Karpas-422 (cell line): ENCODE measurements around the gene BCKDK. TPM values are rescaled to one million over a fixed set of nuclear protein-coding genes. Genes with fewer than 3 reads are reported as not detected.

Experiments used
- DNase-seq: peaks from one replicate; pipeline ENCODE4 v3.0.0-alpha.2; 2015
- H2AFZ ChIP-seq: fragments of 200-600 bp; sonication (generic); 2 replicates; pipeline ENCODE4 v1.6.1; 2014; ENCODE audit warnings: antibody characterized with exemption, low read length, mixed read lengths
- H3K27ac ChIP-seq: fragments of 200-600 bp; sonication (generic); 2 replicates; pipeline ENCODE4 v1.5.1; 2014; ENCODE audit warnings: mild to moderate bottlenecking, low read length, moderate library complexity
- H3K27me3 ChIP-seq: fragments of 200-600 bp; sonication (generic); 2 replicates; pipeline ENCODE4 v1.6.1; 2014; ENCODE audit warnings: low read length, mixed read lengths
- H3K36me3 ChIP-seq: fragments of 200-600 bp; sonication (generic); 2 replicates; pipeline ENCODE4 v1.6.1; 2014; ENCODE audit warnings: low read length, mixed read lengths; ENCODE audit not compliant: insufficient read depth
- H3K4me1 ChIP-seq: fragments of 200-600 bp; sonication (generic); 2 replicates; pipeline ENCODE4 v1.6.1; 2014; ENCODE audit warnings: mild to moderate bottlenecking, low read length, mixed read lengths
- H3K4me2 ChIP-seq: fragments of 200-600 bp; sonication (generic); 2 replicates; pipeline ENCODE4 v1.6.1; 2014; ENCODE audit warnings: low read length, low read depth, mild to moderate bottlenecking; ENCODE audit not compliant: poor library complexity, severe bottlenecking
- H3K4me3 ChIP-seq: fragments of 200-600 bp; sonication (generic); 2 replicates; pipeline ENCODE4 v1.5.1; 2014; ENCODE audit warnings: mild to moderate bottlenecking, antibody characterized with exemption, low read length, mixed read lengths
- H3K79me2 ChIP-seq: fragments of 200-600 bp; sonication (generic); 2 replicates; pipeline ENCODE4 v1.6.1; 2014; ENCODE audit warnings: mild to moderate bottlenecking, low read length, mixed read lengths
- H3K9ac ChIP-seq: fragments of 200-600 bp; sonication (generic); 2 replicates; pipeline ENCODE4 v1.6.0; 2014; ENCODE audit warnings: low read length
- H3K9me2 ChIP-seq: fragments of 200-600 bp; sonication (generic), shearing (Covaris generic); replicated peaks from 2 replicates; pipeline ENCODE4 v1.6.0; 2014; ENCODE audit warnings: mild to moderate bottlenecking, low read length, moderate library complexity; ENCODE audit not compliant: insufficient read depth
- H3K9me3 ChIP-seq: fragments of 300-700, 200-600 bp; sonication (generic); 2 replicates; pipeline ENCODE4 v1.6.1; 2014; ENCODE audit warnings: low read length, mixed read lengths
- H4K20me1 ChIP-seq: fragments of 200-600 bp; sonication (generic); 2 replicates; pipeline ENCODE4 v1.6.1; 2014; ENCODE audit warnings: mild to moderate bottlenecking, antibody characterized with exemption, low read length, low read depth; ENCODE audit not compliant: insufficient read depth
- total RNA-seq: library from RNA; depleted of rRNA; stranded (reverse); fragments of >200 nt; shearing (Covaris generic); gene quantifications from 2 replicates; pipeline ENCODE4 v1.2.3, GENCODE V29; 2014; ENCODE audit warnings: low replicate concordance

Gene BCKDK
- total RNA-seq, 1 experiment from 2014 or later, result 28.4 TPM

DNA sequence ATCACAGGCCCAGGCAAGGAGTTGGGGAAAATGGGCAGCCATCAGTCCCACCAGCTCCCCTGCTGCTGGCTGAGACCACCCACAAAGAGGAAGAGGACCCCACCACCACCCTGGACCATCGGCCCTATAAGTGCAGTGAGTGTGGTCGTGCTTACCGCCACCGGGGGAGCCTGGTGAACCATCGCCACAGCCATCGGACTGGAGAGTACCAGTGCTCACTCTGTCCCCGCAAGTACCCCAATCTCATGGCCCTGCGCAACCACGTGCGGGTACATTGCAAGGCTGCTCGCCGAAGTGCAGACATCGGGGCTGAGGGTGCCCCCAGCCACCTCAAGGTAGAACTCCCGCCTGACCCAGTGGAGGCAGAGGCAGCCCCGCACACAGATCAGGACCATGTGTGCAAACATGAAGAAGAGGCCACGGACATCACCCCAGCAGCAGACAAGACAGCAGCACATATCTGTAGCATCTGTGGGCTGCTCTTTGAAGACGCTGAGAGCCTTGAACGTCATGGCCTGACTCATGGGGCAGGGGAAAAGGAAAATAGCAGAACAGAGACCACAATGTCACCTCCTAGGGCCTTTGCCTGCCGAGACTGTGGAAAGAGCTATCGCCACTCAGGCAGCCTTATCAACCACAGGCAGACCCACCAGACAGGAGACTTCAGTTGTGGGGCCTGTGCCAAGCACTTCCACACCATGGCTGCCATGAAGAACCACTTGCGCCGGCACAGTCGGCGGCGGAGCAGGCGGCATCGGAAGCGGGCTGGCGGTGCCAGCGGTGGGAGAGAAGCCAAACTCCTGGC lies 30.4 kb upstream of the BCKDK start:
- peak; percentile 41 for DNase-seq
- Histone ChIP-seq H3K36me3 (0 out of 2 replicates have a peak, but pooled peaks cover 6% of the 10 kb centered on the region), H3K4me3 (no peak overlapping the region), H3K9ac (no peak overlapping the region), H4K20me1 (peaks cover 6% of the 10 kb centered on the region; the same call in 1 of the 2 replicates), H3K27me3 (no peaks in the 10 kb centered on the region), H3K79me2 (peaks cover 44% of the 10 kb centered on the region), H2AFZ (no peak overlapping the region), H3K4me2 (no peak overlapping the region), H3K4me1 (peaks cover 12% of the 10 kb centered on the region), H3K27ac (no peak overlapping the region), H3K9me2 (no peaks in the 10 kb centered on the region), H3K9me3 (no peaks in the 10 kb centered on the region)

DNA sequence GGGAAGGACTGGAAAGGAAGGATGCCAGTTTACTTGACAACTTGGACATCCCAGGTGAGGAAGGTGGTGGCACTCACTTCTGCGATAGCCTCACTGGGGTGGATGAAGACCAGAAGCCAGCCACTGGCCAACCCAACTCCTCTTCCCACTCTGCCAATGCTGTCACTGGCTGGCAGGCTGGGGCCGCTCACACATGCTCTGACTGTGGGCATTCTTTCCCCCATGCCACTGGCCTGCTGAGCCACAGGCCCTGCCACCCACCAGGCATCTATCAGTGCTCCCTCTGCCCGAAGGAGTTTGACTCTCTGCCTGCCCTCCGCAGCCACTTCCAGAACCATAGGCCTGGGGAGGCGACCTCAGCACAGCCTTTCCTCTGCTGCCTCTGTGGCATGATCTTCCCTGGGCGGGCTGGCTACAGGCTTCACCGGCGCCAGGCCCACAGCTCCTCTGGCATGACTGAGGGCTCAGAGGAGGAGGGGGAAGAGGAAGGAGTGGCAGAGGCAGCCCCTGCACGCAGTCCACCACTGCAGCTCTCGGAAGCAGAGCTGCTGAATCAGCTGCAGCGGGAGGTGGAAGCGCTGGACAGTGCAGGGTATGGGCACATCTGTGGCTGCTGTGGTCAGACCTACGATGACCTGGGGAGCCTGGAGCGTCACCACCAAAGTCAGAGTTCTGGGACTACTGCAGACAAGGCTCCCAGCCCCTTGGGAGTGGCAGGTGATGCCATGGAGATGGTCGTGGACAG lies 29.4 kb upstream of the BCKDK start:
- peaks cover 39% of the 10 kb centered on the region for H3K79me2 ChIP-seq

DNA sequence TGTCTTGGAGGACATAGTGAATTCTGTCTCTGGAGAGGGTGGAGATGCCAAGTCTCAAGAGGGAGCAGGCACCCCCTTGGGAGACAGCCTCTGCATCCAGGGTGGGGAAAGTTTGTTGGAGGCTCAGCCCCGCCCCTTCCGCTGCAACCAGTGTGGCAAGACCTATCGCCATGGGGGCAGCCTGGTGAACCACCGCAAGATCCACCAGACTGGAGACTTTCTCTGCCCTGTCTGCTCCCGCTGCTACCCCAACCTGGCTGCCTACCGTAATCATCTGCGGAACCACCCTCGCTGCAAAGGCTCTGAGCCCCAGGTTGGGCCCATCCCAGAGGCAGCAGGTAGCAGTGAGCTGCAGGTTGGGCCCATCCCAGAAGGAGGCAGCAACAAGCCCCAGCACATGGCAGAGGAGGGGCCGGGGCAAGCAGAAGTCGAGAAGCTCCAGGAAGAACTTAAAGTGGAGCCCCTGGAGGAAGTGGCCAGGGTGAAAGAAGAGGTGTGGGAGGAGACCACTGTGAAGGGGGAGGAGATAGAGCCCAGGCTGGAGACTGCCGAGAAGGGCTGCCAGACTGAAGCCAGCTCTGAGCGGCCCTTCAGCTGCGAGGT lies 28.7 kb upstream of the BCKDK start:
- Histone ChIP-seq H4K20me1 (peaks cover 6% of the 10 kb centered on the region; the same call in 1 of the 2 replicates), H3K9ac (no peak overlapping the region), H3K4me3 (no peak overlapping the region), H3K36me3 (0 out of 2 replicates have a peak, but pooled peaks cover 6% of the 10 kb centered on the region), H3K9me3 (no peaks in the 10 kb centered on the region), H3K4me1 (peaks cover 12% of the 10 kb centered on the region), H2AFZ (no peak overlapping the region), H3K9me2 (no peaks in the 10 kb centered on the region), H3K79me2 (peaks cover 38% of the 10 kb centered on the region), H3K27me3 (no peaks in the 10 kb centered on the region), H3K4me2 (no peak overlapping the region), H3K27ac (no peak overlapping the region)
- no peak for DNase-seq

More for the DNA sequence above, 29.4 kb upstream of the BCKDK start:
- H3K9me2 ChIP-seq, result no peaks in the 10 kb centered on the region
- peaks cover 12% of the 10 kb centered on the region for H3K4me1 ChIP-seq
- H3K36me3 ChIP-seq, result 0 out of 2 replicates have a peak, but pooled peaks cover 6% of the 10 kb centered on the region
- no peaks in the 10 kb centered on the region for H3K9me3 ChIP-seq
- peaks cover 6% of the 10 kb centered on the region; the same call in 1 of the 2 replicates for H4K20me1 ChIP-seq
- no peak overlapping the region for H3K4me2 ChIP-seq
- H3K27me3 ChIP-seq, result no peaks in the 10 kb centered on the region
- H2AFZ ChIP-seq, result no peak overlapping the region
- DNase-seq, result no peak
- no peak overlapping the region for H3K27ac ChIP-seq
- no peak overlapping the region for H3K9ac ChIP-seq
- no peak overlapping the region for H3K4me3 ChIP-seq

DNA sequence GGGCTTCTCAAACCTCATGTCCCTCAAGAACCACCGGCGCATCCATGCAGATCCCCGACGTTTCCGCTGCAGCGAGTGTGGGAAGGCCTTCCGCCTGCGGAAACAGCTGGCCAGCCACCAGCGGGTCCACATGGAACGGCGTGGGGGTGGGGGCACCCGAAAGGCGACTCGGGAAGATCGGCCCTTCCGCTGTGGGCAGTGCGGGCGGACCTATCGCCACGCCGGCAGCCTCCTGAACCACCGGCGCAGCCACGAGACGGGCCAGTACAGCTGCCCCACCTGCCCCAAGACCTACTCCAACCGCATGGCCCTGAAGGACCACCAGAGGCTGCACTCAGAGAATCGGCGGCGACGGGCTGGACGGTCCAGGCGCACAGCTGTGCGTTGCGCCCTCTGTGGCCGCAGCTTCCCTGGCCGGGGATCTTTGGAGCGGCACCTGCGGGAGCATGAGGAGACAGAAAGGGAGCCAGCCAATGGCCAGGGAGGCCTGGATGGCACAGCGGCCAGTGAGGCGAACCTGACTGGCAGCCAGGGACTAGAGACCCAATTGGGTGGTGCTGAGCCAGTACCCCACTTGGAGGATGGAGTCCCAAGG lies 28.1 kb upstream of the BCKDK start:
- Histone ChIP-seq H3K4me3 (no peak overlapping the region), H3K79me2 (peaks cover 31% of the 10 kb centered on the region), H3K27me3 (no peaks in the 10 kb centered on the region), H2AFZ (no peak overlapping the region), H4K20me1 (no peaks in the 10 kb centered on the region), H3K9me2 (no peaks in the 10 kb centered on the region), H3K9ac (no peak overlapping the region), H3K9me3 (no peaks in the 10 kb centered on the region), H3K27ac (no peak overlapping the region), H3K4me1 (peaks cover 9% of the 10 kb centered on the region), H3K36me3 (0 out of 2 replicates have a peak, but pooled peaks cover 6% of the 10 kb centered on the region), H3K4me2 (no peak overlapping the region)
- DNase-seq, result no peak

DNA sequence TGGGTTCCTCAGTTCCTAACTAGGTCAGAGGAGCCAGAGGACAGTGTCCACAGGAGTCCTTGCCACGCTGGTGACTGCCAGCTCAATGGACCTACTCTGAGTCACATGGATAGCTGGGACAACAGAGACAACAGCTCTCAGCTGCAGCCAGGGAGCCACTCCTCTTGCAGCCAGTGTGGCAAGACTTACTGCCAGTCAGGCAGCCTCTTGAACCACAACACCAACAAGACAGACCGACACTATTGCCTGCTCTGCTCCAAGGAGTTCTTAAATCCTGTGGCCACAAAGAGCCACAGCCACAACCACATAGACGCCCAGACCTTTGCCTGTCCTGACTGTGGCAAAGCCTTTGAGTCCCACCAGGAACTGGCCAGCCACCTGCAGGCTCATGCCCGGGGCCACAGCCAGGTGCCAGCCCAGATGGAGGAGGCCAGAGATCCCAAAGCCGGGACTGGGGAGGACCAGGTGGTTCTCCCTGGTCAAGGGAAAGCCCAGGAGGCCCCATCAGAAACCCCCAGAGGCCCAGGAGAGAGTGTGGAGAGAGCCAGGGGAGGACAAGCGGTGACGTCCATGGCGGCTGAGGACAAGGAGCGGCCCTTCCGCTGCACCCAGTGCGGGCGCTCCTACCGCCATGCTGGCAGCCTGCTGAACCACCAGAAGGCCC lies 27.3 kb upstream of the BCKDK start:
- H3K4me1 ChIP-seq, result peaks cover 9% of the 10 kb centered on the region
- H3K27ac ChIP-seq, result no peak overlapping the region
- no peak overlapping the region for H2AFZ ChIP-seq
- 0 out of 2 replicates have a peak, but pooled peaks cover 6% of the 10 kb centered on the region for H3K36me3 ChIP-seq
- H3K9ac ChIP-seq, result no peak overlapping the region
- H4K20me1 ChIP-seq, result no peaks in the 10 kb centered on the region; the same call in 1 of the 2 replicates
- no peak overlapping the region for H3K4me2 ChIP-seq
- H3K79me2 ChIP-seq, result peaks cover 24% of the 10 kb centered on the region
- H3K27me3 ChIP-seq, result no peaks in the 10 kb centered on the region
- H3K9me2 ChIP-seq, result no peaks in the 10 kb centered on the region
- no peak overlapping the region for H3K4me3 ChIP-seq
- no peak for DNase-seq
- no peaks in the 10 kb centered on the region for H3K9me3 ChIP-seq

DNA sequence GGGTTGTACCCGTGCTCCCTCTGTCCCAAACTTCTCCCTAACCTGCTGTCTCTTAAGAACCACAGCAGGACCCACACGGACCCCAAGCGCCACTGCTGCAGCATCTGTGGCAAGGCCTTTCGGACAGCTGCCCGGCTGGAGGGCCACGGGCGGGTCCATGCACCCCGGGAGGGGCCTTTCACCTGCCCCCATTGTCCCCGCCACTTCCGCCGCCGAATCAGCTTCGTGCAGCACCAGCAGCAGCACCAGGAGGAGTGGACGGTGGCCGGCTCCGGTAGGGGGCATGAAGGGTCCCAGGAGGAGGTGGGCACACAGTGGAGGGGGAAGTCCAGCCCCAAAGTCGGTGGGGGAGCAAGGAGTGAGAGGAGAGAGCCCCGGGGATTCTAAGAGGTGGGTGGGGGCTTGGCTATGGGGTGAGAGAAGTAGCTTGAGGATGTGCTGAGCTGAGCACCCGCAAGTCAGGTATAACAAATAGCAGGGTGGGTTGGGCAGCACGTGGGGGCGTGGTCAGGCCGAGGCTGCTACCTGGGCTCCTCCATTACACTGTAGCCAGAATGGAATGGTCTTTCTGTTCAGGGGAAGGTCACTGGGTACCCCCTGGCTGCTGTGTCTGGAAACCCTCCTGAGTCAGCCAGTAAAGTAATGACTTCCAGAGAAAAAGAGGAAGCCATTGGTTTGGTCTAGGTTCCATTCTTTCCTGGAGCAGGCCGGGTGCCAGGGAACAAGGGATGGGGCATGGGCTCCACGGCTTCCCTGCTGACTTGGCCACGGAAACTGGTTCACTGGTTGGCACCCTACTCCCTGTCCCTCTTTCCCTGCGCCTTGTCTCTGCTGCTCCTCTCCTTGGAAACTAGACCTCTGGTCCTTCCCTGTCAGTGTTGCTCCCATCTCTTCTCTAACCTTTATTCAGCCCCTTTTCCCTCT lies 26.5 kb upstream of the BCKDK start:
- H4K20me1 ChIP-seq, result no peaks in the 10 kb centered on the region; the same call in 1 of the 2 replicates
- no peak overlapping the region for H2AFZ ChIP-seq
- H3K4me3 ChIP-seq, result no peak overlapping the region
- no peak for DNase-seq
- no peak overlapping the region for H3K4me2 ChIP-seq
- H3K9me3 ChIP-seq, result no peaks in the 10 kb centered on the region
- peaks cover 12% of the 10 kb centered on the region for H3K4me1 ChIP-seq
- peaks cover 16% of the 10 kb centered on the region for H3K79me2 ChIP-seq
- 0 out of 2 replicates have a peak, but pooled peaks cover 3% of the 10 kb centered on the region for H3K36me3 ChIP-seq
- no peaks in the 10 kb centered on the region for H3K9me2 ChIP-seq
- no peak overlapping the region for H3K27ac ChIP-seq
- H3K27me3 ChIP-seq, result no peaks in the 10 kb centered on the region
- H3K9ac ChIP-seq, result no peak overlapping the region
